CD4-positive, alpha-beta T cell treated with Interferon alpha-2 for 1 hour (primary cell): ENCODE data around the gene KRT17.
"Not testable (repeated sequence)": the region's sequence is repeated elsewhere in the genome, so short reads cannot be mapped to it uniquely, and the experiment has no call there.

Source experiments
- DNase-seq, 2 donors: peaks; one replicate each; pipeline ENCODE4 v3.0.0-alpha.2; 2020 to 2022

KRT17 gene

DNA sequence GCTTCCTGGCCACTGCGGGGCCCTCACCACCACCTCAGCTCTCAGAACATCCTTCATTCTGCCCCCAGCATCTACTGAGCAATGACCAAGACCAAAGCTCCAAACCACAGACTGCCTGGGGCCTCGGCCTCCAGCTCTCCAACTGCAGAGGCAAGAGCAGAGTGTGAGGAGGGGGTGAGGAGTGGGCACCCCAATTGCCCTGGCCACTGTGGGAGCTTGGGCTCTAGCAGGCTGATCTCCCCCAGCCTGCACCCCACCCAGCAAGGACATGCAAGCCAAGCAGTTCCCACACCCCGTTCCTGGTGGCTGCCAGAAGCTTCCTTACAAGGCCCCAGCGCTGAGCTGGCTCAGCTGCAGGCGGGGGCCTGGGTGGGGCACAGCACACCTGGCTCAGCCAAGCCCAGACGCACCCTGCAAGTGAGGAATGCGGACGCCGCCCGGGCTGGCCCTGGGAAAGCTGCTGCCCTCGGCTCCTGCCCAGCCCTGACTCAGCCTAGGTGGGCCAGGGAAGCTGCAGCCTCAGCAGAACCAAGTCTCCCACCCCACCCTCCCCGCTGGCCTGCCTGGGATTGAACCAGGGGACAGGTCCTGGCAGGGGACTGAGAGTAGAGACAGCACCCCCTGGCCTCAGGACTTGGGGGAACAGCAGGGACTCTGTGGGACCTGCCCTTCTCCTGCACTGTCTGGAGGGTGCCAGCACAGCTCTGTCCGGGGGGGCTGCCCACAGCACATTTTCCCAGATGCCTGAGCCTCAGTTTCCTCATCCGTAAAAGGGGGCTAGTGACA is 29.7 kb upstream of the KRT17 start:
- DNase-seq: no peak

DNA sequence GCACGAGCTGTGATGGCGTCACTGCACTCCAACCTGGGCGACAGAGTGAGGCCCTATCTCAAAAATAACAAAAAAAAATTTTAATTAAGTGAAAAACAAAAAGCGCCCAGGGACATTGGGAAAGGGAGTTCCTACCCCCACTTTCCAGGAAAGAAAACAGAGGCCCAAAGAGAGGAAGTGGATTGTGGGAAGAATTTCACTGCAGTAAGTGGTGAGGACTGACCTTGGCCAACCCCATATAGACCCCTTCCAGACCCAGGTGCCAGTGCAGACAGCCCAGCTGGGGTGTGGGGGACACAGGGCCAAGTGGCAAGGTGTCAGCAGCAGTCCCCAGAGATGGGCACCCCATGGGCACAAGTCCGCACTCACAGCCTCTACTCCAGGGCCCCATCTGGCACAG is 29.0 kb upstream of the KRT17 start:
- DNase-seq: no peak

DNA sequence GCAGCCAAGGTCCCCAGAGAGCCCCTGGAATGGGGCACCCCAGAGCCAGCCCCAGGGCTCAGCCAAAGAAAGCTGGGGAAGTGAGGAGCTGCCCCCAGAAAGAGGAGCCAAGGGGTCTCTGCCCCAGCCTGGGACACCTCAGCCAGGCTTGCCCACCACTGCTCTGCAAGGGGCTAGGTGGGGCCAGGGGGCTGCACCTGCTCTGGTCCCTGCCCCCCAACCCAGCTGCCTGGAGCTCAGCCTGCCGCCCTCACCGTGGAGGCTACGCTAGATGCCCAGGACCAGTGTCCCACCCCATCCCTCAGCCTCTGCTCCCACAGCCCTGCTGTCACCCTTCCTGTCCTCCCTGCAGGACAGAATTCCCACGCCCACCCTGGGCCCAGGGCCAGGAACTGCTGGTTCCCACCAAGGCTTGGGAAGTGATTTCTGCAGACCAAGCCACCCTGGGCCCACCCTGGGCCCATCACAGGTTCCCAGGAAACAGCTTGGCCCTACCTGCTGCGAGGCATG is 28.1 kb upstream of the KRT17 start:
- no peak for DNase-seq

DNA sequence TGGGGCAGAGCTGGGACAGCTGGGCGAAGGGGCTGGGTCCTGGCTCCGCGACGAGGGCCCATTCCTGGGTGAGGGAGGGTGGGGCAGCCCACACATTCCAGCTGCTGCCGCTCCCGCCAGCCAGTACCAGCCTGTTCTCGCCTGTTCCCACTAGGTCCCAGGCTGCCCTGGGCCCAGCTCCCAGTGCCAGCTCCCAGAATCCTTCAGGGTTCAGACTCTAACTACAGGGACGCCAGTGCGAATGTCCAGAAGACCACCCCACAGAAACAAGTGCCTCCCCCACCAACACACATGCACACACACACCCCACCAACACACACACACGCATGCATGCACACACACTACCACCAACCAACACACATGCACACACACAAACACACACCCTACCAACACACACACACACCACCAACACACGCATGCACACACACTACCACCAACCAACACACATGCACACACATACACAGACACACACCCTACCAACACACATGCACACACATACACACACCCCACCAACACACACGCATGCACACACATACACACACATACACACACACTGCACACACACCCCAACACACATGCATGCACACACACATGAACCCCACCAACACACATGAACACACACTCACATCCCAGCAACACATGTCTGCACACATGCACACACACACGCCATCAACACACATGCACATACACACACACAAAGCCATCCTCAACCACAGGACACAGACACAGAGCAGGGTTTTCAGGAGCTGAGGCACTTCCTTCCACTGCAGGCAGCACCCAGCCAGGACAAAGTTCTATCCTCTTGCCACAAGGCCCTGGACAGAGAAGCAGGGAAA is 27.5 kb upstream of the KRT17 start:
- no peak for DNase-seq

DNA sequence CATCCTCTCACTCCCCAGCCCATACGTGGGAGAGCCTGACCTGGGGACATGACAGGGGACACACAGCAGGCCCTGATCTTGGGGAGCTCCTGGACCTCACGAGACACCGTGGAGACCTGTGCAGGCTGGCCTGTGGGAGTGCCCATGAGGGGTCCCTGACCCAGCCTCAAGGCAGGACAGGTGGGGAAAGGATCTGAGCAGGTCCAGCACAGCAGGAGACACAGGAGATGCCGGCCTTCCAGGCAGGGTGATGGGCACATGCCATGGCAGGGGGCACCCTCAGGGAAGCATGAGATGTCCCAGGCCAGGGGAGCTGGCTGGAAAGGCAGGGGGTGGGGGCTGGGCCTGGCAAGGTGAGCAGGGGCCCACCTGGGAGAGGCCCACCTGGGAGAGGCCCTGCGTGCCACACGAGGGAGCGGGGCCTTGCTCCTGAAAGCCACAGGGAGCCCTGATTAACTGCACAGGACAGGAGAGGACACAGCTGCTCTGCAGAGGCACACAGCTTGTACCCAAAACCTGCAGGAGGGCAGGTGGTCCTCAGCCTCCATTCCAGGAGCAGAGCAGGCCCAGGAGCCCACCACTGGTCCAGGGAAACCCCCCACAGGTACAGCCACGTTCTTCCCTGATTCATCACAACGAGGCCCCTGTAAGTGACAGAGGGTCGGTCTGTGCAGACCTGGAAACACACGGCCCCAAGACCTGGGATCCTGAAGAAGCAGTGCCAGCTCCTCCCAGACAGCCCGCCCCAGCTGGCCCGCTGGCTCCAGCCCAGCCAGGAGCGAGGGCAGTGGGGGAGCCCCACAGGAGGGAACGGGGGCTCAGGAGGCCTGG is 26.6 kb upstream of the KRT17 start:
- no peak for DNase-seq

DNA sequence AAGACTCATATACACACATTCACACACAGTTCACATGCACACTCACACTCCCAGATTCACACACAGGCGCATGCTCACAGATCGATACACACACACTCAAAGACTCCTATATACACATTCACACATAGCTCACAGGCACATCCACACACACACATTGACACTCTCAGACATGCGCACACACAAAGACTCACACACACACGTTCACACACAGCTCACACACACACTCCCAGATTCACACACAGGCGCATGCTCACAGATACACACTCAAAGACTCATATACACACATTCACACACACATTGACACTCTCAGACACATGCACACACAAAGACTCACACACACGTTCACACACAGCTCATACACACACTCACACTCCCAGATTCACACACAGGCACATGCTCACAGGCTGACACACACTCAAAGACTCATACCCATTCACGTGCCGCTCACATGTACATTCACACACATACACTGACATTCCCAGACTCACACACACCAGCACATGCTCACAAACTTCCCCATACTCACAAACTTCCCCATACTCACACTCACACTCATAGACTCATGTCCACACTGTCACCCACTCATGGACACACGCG is 25.6 kb upstream of the KRT17 start:
- DNase-seq: no peak

DNA sequence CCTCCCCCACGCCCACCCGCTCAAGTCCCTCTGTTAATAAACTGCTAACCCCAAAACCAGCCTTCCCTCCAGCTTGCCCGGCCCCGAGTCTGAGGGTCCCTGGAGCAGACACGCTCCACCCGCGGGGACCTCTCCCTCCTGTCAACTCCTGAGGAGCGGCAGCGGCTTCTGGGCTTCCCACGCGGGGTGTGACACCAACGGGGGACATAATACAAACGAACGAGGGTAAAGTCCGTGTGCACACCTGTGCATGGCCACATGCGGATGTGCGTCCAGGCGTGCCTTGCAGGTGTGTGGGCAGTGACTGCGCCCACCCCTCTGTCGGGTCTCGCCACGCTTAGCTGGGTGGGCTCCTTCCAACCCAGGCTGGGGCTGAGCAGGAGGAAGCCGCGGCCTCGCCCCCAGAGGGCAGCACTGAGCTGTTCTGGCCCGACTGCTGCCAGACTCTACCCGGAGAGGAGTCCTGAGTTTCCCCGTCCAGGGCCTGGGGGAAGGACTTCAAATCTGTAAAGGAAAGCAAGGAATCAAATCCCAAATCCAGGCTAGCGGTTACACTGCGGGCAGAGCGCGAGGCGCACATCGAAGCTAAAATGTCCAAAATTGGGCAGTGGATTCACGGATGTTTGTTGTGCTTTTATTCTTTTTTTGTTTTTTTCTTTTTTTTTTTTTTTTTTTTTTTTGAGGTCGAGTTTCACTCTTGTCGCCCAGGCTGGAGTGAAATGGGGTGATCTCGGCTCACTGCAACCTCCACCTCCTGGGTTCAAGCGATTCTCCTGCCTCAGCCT is 24.2 kb upstream of the KRT17 start:
- peak; percentile 80 to 85 for DNase-seq

DNA sequence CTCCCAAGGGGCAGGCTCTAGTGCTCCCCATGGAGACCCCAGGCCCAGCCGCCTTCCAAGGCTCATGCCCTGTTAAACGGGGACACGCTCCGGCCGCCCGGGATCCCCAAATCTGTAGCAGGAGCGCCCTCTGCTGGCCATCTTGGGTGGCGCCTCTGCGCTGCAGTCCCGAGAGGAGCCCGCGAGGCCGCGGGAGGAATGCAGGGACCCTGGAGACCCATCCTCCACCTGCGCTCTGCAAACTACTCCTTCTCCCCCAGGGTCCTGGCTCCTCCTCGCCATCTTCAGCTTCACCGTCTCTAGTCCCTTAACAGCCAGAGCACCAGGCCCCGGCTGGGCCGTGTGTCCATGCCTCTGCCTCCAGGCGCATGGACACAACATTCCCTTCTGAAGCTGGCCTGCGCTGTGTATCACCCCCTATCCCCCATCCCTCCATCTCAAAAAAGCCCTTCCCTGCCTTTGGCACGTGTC is 23.6 kb upstream of the KRT17 start:
- DNase-seq: peak; percentile 80 to 86

DNA sequence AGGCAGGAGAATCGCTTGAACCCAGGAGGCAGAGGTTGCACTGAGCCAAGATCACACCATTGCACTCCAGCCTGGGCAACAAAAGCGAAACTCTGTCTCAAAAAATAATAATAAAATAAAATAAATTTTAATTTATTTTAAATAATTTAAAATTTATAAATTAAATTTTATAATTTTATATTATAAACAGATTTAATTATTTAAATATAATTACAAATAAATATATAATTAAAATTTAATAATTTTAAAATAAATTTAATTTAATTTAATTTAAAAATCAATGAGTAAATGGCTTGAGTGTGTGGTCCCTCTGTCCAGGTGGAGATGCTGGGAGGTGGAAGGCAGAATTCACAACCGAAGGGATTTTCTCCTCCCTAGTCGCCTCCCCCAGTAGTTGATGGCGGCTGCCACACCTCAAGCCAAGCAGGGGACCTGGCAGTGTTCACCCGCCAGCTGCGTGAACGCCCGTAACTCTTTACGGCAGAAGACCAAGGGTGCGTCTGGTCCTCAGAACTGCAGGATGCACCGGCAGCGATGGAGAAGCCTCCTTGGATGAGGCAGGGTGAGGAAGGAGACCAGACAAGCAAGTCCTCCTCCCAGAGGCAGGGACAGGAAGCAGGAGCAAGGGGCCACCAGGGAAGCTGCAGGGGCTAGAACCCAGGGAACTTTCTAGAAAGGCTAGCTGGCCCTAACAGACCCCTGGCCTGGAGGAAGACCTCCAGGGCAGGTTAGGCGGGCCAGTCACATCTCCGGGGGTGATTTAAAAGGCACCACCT is 22.9 kb upstream of the KRT17 start:
- no peak for DNase-seq

DNA sequence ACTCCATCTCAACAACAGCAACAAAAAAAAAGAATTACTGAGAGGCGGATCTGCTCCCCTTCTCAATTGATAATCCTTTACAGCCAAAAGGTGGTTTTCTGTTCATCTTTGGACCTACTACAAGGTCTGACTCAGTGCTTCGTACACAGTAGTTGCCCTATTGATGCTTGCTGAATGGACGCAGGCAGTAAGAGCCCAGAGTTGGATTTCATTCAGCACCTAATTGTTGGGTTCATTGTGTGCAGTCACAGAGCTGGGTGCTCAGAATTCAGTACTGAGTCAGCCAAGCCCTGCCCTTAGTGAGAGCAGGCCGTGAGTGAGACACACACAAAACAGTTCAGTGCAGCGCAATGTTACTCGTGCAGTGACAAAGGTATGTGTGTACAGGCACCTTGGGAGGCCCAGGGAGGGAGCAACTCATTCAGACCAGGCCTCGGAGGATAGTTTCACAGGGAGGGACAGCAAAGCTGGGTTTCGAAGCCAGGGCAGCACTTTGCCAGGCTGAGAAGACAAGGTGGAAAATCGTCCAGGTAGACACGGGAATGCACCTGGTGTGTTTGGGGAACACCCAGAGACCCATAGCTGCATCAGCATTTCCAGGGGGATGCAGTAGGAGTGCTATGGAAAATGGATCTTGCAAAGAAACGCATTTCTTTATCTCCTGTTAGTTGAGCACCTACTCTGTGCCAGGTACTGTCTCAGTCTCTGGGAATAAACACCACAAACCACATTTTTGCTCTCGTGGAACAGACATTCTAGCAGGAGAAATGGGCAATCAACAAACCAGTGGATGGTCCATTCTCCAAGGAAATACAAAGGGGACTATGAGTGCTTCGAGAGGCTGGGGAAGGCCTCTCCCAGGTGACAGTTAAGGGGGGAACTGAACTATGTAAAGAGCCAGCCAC is 18.1 kb upstream of the KRT17 start:
- no peak for DNase-seq

DNA sequence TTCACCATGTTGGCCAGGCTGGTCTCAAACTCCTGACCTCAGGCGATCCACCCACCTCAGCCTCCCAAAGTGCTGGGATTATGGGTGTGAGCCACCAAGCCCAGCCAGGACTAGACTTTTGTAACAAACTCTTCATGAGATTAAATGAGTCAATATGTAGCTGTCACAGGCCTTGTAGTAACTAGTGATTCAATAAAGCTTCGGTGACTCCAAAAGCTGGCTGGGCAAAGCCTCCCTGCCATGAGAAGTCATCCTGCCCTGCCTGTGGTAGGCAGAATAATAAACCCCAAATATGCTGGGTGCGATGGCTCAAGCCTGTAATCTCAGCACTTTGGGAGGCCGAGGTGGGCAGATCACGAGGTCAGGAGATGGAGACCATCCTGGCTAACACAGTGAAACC is 16.2 kb upstream of the KRT17 start:
- not testable (repeated sequence) for DNase-seq

DNA sequence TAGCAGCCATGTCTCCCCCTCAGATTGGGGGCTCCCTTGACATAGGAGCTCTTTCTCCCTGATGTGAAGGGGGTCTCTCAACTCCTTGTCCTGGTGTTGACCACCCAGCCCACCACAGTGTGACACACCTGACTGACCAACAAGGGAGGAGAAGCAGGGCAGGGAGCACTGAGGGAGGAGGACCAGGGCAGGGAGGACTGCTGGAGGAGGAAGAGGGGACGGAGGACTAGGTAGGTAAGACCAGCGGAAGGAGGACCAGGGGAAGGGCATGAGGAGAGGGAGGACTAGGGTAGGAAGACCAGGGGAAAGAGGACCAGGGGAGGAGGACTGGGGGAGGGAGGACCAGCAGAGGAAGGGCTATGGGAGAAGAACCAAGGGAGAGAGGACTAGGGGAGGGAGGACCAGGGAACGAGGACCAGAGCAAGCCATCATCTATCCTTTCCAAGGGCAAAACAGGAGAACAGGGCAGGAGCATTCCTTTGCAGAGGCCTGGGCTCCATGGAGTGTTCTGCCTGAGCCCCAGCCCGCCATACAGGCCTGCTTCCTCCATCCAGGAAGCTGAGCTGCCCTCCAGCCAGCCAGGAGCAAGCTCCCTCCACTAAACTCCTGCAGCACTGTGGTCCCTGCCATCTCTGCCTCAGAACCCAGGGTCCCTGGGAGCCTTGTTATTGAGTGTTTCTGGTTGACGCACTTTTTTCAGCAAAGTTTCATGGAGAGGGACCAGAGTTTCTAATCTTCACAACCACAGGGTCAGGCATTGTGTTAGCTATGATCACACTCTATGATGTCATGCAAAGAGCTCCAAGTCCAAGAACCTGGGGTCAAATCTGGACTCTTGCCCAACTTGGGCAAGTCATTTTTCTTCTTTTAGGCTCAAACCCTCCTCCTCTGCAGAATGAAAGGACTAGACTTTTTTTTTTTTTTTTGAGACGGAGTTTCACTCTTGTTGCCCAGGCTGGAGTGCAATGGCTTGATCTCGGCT is 15.4 kb upstream of the KRT17 start:
- no peak for DNase-seq

DNA sequence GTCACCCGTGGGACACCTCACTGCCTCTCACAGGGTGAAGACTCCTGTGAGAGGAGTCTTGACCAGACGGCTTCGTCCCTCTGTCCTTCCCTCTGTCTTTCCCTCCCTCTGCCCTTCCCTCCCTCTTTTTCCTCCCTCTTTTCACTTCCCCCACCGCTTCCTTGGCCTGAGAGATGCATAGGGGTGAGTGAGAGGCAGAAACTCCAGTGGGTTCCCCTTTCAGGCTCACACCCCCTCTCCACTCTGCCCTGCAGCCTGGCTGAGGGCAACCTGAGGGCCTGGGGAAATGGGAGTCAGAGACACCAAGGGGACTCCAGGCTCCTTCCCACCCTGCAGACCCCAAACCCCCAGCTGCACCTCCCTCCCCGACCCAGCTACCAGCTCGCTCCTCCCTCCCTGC is 14.6 kb upstream of the KRT17 start:
- DNase-seq: no peak

DNA sequence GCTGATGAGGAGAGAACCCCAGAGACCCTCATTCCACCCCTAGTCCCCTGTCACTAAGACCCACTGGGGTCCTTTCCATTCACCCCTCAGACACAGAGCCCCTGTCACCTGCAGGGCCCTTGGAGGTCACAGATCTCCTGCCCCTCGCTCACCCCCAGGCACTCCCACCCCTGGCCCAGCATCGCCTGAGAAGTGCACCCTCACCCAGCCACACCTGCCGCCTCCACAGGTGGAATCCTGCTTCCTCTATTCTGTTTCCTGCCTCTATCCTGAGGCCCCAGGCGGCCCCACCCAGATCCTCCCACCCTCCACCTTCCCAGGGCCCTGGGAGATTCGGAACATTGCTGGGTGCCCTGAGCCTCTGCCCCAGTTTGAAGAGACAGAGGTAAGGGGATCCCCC is 13.8 kb upstream of the KRT17 start:
- DNase-seq: no peak

DNA sequence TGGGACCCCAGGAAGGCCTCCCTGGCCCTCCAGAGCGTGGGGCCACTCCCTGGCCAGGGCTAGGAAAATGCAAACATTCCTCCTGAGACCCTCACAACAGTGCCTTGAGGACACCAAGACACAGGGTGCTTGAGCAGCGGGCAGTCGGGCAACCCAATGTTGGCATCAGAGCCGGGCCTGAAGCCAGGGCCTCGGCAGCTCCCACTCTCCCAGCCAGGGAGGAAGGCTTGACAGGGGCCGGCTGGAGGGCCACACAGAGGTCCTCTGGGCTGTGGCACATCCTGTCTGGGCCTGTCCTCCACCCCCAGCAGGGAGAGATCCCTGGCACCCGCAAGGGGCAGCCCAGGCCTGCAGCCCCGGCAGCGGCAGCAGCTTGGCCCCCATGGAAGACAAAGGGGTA is 12.3 kb upstream of the KRT17 start:
- DNase-seq: no peak

DNA sequence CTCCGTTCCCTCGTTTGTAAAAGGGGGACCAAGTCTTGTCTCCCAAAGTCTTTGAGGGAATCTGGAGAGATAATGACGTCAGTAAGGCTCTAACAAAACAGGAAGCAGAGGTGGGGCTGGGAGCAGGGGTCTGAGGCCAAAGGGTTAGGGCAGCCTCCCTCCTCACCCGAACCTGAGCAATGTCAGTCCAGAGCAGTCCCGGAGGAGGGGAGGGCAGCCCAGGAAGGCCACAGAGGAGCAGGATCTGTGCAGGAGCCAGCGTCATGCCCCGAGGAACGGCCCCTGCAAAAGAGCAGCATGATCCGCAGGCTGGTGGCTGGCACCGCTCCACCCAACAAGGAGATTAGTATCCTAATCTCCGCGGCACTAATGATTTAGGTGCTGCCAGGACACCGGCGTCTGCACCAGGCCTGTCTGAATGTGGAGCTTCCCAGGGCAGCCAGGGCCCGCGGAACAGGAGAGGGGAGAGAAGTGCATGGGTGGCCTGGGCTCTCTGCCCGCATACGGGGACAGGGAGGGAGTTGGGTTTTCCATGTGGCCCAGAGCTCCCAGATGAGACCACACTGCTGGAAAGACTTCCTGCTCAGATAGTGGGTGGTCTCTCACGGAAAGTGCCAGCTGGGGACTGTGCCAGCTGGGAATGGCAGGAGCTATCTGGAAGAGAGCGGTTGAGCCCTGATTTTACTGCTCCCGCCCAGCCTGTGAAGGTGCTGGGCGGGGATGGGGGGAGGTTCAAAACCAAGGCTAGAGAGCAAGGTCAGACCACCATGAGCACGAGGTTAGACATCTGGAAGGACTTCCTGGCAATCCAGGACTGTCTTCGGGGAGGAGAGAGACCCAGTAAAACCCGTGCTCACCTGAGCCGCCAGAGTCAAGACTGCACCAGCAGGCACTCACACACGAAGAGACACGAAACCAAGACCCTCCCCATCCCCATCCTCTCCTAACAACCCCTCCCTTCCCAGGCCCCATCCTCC is 11.0 kb upstream of the KRT17 start:
- DNase-seq: no peak

DNA sequence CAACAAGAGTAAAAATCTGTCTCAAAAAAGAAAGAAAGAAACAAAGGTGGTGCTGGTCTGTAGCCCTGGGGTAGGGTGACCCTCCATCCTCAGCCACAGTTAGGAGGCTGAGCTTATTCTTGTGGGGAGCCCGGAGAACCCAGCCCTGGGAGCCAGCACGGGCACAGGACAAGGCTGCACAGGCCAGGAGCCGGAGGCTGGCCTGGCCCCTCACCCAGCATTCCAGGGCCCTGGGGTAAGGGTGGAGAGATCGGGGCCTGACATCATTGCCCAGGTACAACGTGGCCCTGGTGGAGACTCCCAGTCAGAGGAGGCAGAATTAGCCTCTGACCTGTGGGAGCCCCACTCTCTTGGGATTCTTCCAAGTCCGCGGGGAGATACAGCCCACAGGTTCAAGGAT is 10.3 kb upstream of the KRT17 start:
- DNase-seq: no peak
